Measurements from ENCODE around the gene MOCS3.

GRCh38 chr20:50987493-50988210, 29.0 kb downstream of the MOCS3 start:
- TF ChIP-seq CTCF (IDR thresholded peaks at IDR 0.05) = peak; percentile 83
- TF ChIP-seq ESRRA (CRISPR knock-in tag; IDR thresholded peaks at IDR 0.05; ENCODE audit: borderline replicate concordance) = no peak
- no peak for TF ChIP-seq NR2C2 (CRISPR knock-in tag; IDR thresholded peaks at IDR 0.05)
- no peak for TF ChIP-seq ATF1 (CRISPR knock-in tag; IDR thresholded peaks at IDR 0.05)
- TF ChIP-seq EMX1 (CRISPR knock-in tag; IDR thresholded peaks at IDR 0.05) = no peak
- TF ChIP-seq MXD4 (CRISPR knock-in tag; IDR thresholded peaks at IDR 0.05; ENCODE audit: borderline replicate concordance) = no peak
- no peak for TF ChIP-seq STAT6 (CRISPR knock-in tag; conservative IDR thresholded peaks at IDR 0.05; ENCODE audit: low read depth)
- no peak for TF ChIP-seq ATF2 (CRISPR knock-in tag; IDR thresholded peaks at IDR 0.05; ENCODE audit: borderline replicate concordance, low read depth)
- TF ChIP-seq MAX (CRISPR knock-in tag; IDR thresholded peaks at IDR 0.05) = no peak
- no peak for TF ChIP-seq ZNF232 (CRISPR knock-in tag; IDR thresholded peaks at IDR 0.05)

Measured in WTC11 (cell line).